HCT116 (cell line): ENCODE data around the gene PYGB. TPM values are rescaled to one million over a fixed set of nuclear protein-coding genes. Genes with fewer than 3 reads are reported as not detected.

Source experiments
- ATAC-seq: fragments of 200-7000 bp; cut with Tn5 transposase; 2 replicates; pipeline ENCODE4 v1.9.1; 2020; ENCODE audit warnings: mild to moderate bottlenecking, moderate library complexity
- BruUV-seq: library from RNA; stranded (reverse); fragments of 400-500 nt; replicated peaks from 2 replicates; lab custom pipeline; 2021; lab: Mats Ljungman, UMichigan
- CTCF ChIA-PET: fragments of 300-600 bp; sonication (Branson Sonifier 250); formaldehyde crosslinking; loops from one replicate; lab custom pipeline; 2021; ENCODE audit warnings: antibody characterized with exemption; lab: Charles Lee
- POLR2A ChIA-PET: fragments of 300-600, 350-600 bp; sonication (Branson Sonifier 250); formaldehyde crosslinking; loops from one replicate; lab custom pipeline; 2021; ENCODE audit warnings: antibody characterized with exemption; lab: Charles Lee
- RAD21 ChIA-PET, 2 experiments: fragments of 300-600 bp; sonication (Branson Sonifier 250); formaldehyde crosslinking; loops; one replicate each; lab custom pipeline; 2023; ENCODE audit warnings: low total read pairs in 2 of 2; ENCODE audit not compliant: uncharacterized antibody in 2 of 2, unreplicated experiment in 2 of 2, low non-redundant PET in 1 of 2; lab: Charles Lee
- DNase-seq: peaks from one replicate; pipeline ENCODE4 v3.0.0-alpha.2; 2010; ENCODE audit warnings: low read depth, low spot score
- H2AFZ ChIP-seq: fragments of 200-600 bp; shearing (Covaris generic), sonication (generic); 2 replicates; pipeline ENCODE4 v1.6.1; 2017; ENCODE audit warnings: low read depth, mixed run types, mixed read lengths, antibody characterized with exemption, low read length; ENCODE audit not compliant: poor library complexity, severe bottlenecking
- H3K27ac ChIP-seq: 2 replicates; pipeline ENCODE4 v1.5.1; 2012; ENCODE audit warnings: low read depth, low read length
- H3K27me3 ChIP-seq: fragments of 200-600 bp; sonication (generic); 2 replicates; pipeline ENCODE4 v1.6.1; 2016; ENCODE audit warnings: mixed run types, low read length, mixed read lengths; ENCODE audit not compliant: insufficient read depth
- H3K36me3 ChIP-seq, 2 experiments: fragments of 200-500 bp in 1 of 2; fragments of 200-600 bp in 1 of 2; sonication (Bioruptor generic) in 1 of 2; sonication (generic) in 1 of 2; 2 replicates each; pipeline versions ENCODE4 v1.5.1 to v1.6.1; 2014 to 2016; ENCODE audit warnings: low read length in 2 of 2, inconsistent platforms in 1 of 2, mixed read lengths in 1 of 2, mixed run types in 1 of 2; ENCODE audit not compliant: insufficient read depth in 2 of 2, control insufficient read depth in 1 of 2
- H3K4me1 ChIP-seq, 2 experiments: fragments of 200-600 bp in 1 of 2; sonication (generic) in 1 of 2; 2 replicates each; pipeline versions ENCODE4 v1.5.1 to v1.6.1; 2012 to 2017; ENCODE audit warnings: low read length in 2 of 2, inconsistent platforms in 1 of 2, mild to moderate bottlenecking in 1 of 2, mixed read lengths in 1 of 2, mixed run types in 1 of 2, moderate library complexity in 1 of 2; ENCODE audit not compliant: insufficient read depth in 2 of 2, control insufficient read depth in 1 of 2
- H3K4me2 ChIP-seq: fragments of 200-600 bp; sonication (generic); 2 replicates; pipeline ENCODE4 v1.6.1; 2017; ENCODE audit warnings: mixed run types, low read length, mixed read lengths
- H3K4me3 ChIP-seq, 2 experiments: fragments of 200-600 bp in 1 of 2; sonication (generic) in 1 of 2; replicated peaks in 1 of 2; 2 replicates each; pipeline ENCODE4 v1.5.1; 2011 to 2016; ENCODE audit warnings: low read length in 2 of 2, control low read depth in 1 of 2, low read depth in 1 of 2, mild to moderate bottlenecking in 1 of 2, mixed read lengths in 1 of 2, mixed run types in 1 of 2
- H3K79me2 ChIP-seq: fragments of 200-600 bp; sonication (generic); 2 replicates; pipeline ENCODE4 v1.6.1; 2017; ENCODE audit warnings: mild to moderate bottlenecking, mixed run types, low read length, moderate library complexity, mixed read lengths; ENCODE audit not compliant: insufficient read depth
- H3K9ac ChIP-seq: fragments of 200-600 bp; sonication (generic); 2 replicates; pipeline ENCODE4 v1.6.1; 2016; ENCODE audit warnings: low read length, mixed read lengths
- H3K9me2 ChIP-seq: fragments of 200-600 bp; sonication (generic), shearing (Covaris generic); 2 replicates; pipeline ENCODE4 v1.6.1; 2017; ENCODE audit warnings: mixed run types, mild to moderate bottlenecking, moderate library complexity; ENCODE audit not compliant: insufficient read depth
- H3K9me3 ChIP-seq, 2 experiments: fragments of 200-500 bp in 1 of 2; fragments of 200-600 bp in 1 of 2; sonication (Bioruptor generic) in 1 of 2; sonication (generic) in 1 of 2; 2 replicates each; pipeline ENCODE4 v1.6.1; 2014 to 2017; ENCODE audit warnings: low read length in 2 of 2, mixed read lengths in 2 of 2, inconsistent platforms in 1 of 2, low read depth in 1 of 2, mild to moderate bottlenecking in 1 of 2, mixed run types in 1 of 2, moderate library complexity in 1 of 2; ENCODE audit not compliant: control insufficient read depth in 1 of 2, insufficient read depth in 1 of 2
- H4K20me1 ChIP-seq: fragments of 200-600 bp; sonication (generic), shearing (Covaris generic); 2 replicates; pipeline ENCODE4 v1.6.1; 2017; ENCODE audit warnings: mixed run types, mild to moderate bottlenecking, moderate library complexity; ENCODE audit not compliant: insufficient read depth
- ATF3 ChIP-seq: IDR thresholded peaks from 2 replicates; pipeline ENCODE4 v1.6.1; 2012
- CEBPB ChIP-seq: IDR thresholded peaks from 2 replicates; pipeline ENCODE4 v1.6.1; 2012; ENCODE audit warnings: low read depth
- CTCF ChIP-seq, 3 experiments: fragments of 200-600 bp in 1 of 3; sonication (generic) in 1 of 3; IDR thresholded peaks in 2 of 3; conservative IDR thresholded peaks in 1 of 3; 2 replicates each; pipeline ENCODE4 v1.5.1; 2012 to 2017; ENCODE audit warnings: low read depth in 2 of 3, low read length in 2 of 3, antibody characterized with exemption in 1 of 3, borderline replicate concordance in 1 of 3, control low read depth in 1 of 3, mild to moderate bottlenecking in 1 of 3, mixed read lengths in 1 of 3, mixed run types in 1 of 3, moderate library complexity in 1 of 3; ENCODE audit not compliant: insufficient read depth in 1 of 3
- EGR1 ChIP-seq: IDR thresholded peaks from 2 replicates; pipeline ENCODE4 v1.6.1; 2012; ENCODE audit warnings: low read depth
- ELF1 ChIP-seq: IDR thresholded peaks from 2 replicates; pipeline ENCODE4 v1.6.1; 2012; ENCODE audit warnings: low read depth, borderline replicate concordance
- EZH2 ChIP-seq: fragments of 200-600 bp; sonication (generic); IDR thresholded peaks from 2 replicates; pipeline ENCODE4 v1.6.1; 2017; ENCODE audit warnings: antibody characterized with exemption, mixed run types
- FOSL1 ChIP-seq: IDR thresholded peaks from 2 replicates; pipeline ENCODE4 v1.6.1; 2012; ENCODE audit warnings: low read depth
- JUND ChIP-seq: IDR thresholded peaks from 2 replicates; pipeline ENCODE4 v1.6.1; 2012
- MAX ChIP-seq: IDR thresholded peaks from 2 replicates; pipeline ENCODE4 v1.6.1; 2012
- POLR2A ChIP-seq: IDR thresholded peaks from 2 replicates; pipeline ENCODE4 v1.7.0; 2011; ENCODE audit warnings: borderline replicate concordance; ENCODE audit not compliant: insufficient read depth, insufficient read length; ENCODE audit errors: extremely low read depth
- POLR2AphosphoS5 ChIP-seq: IDR thresholded peaks from 2 replicates; pipeline ENCODE4 v1.6.1; 2011; ENCODE audit warnings: mild to moderate bottlenecking, low read depth, low read length, moderate library complexity
- RAD21 ChIP-seq: IDR thresholded peaks from 2 replicates; pipeline ENCODE4 v1.6.1; 2012; ENCODE audit warnings: low read depth, mild to moderate bottlenecking
- REST ChIP-seq: IDR thresholded peaks from 2 replicates; pipeline ENCODE4 v1.6.1; 2012; ENCODE audit warnings: low read depth
- SP1 ChIP-seq: IDR thresholded peaks from 2 replicates; pipeline ENCODE4 v1.6.1; 2012; ENCODE audit warnings: low read depth
- SRF ChIP-seq: IDR thresholded peaks from 2 replicates; pipeline ENCODE4 v1.6.1; 2012; ENCODE audit warnings: low read depth
- TCF7L2 ChIP-seq: IDR thresholded peaks from 2 replicates; pipeline ENCODE4 v1.7.0; 2011; ENCODE audit warnings: borderline replicate concordance, inconsistent platforms; ENCODE audit not compliant: insufficient read depth, insufficient read length; ENCODE audit errors: extremely low read depth
- YY1 ChIP-seq: IDR thresholded peaks from 2 replicates; pipeline ENCODE4 v1.6.1; 2011; ENCODE audit warnings: low read length, low read depth, moderate library complexity, mild to moderate bottlenecking; ENCODE audit not compliant: insufficient replicate concordance; ENCODE audit errors: extremely low read depth
- ZFX ChIP-seq: fragments of 450-650 bp; IDR thresholded peaks from 2 replicates; pipeline ENCODE4 v1.6.1; 2017
- ZNF274 ChIP-seq: fragments of 200-500 bp; sonication (Bioruptor generic); IDR thresholded peaks from 2 replicates; pipeline ENCODE4 v1.6.1; 2014; ENCODE audit warnings: mild to moderate bottlenecking, low read depth, low read length, inconsistent platforms
- intact Hi-C: fragments of 100-400 bp; cut with micrococcal nuclease; formaldehyde crosslinking; loops from 2 replicates; pipeline ENCODE4 v1.10.0; 2022
- total RNA-seq: library from RNA; stranded (reverse); gene quantifications from one replicate; pipeline ENCODE4 v1.2.1, GENCODE V29; 2021; ENCODE audit not compliant: unreplicated experiment

Gene PYGB
- total RNA-seq, 1 experiment from 2014 or later: 87.8 TPM

GRCh38 chr20:25207960-25208534 is 39.8 kb upstream of the PYGB start:
- peaks cover 5 to 7% of the 10 kb centered on the region in 2 experiments; a peak in 3 of 4 replicates for H3K36me3 ChIP-seq
- no peak for TF ChIP-seq SP1
- no peak for TF ChIP-seq EGR1
- no peak for TF ChIP-seq ZFX
- TF ChIP-seq MAX: no peak
- TF ChIP-seq CTCF (IDR thresholded peaks at IDR 0.05 in 2 of 3, conservative IDR thresholded peaks at IDR 0.05 in 1 of 3; ENCODE audit: borderline replicate concordance in 1 of 3, insufficient read depth in 1 of 3, low read depth in 2 of 3, low read length in 2 of 3): no peak
- no peak for TF ChIP-seq FOSL1
- TF ChIP-seq TCF7L2: no peak
- no peak for TF ChIP-seq POLR2AphosphoS5
- TF ChIP-seq ATF3: no peak
- TF ChIP-seq SRF: no peak
- no peak for TF ChIP-seq ELF1
- no peak for TF ChIP-seq YY1
- TF ChIP-seq JUND: no peak
- no peak for TF ChIP-seq EZH2
- no peak for TF ChIP-seq POLR2A
- TF ChIP-seq REST: no peak
- TF ChIP-seq CEBPB: no peak
- no peak for TF ChIP-seq RAD21
- TF ChIP-seq ZNF274: no peak
- H3K79me2 ChIP-seq: peaks cover 40% of the 10 kb centered on the region
- H2AFZ ChIP-seq: no peak overlapping the region
- no TSS peak for BruUV-seq
- RAD21 ChIA-PET: no interaction called here
- ATAC-seq (no peak), DNase-seq (no peak)
- H3K27ac ChIP-seq: no peak overlapping the region
- no peaks in the 10 kb centered on the region for H3K9me3 ChIP-seq
- POLR2A ChIA-PET: no interaction called here
- H4K20me1 ChIP-seq: no peaks in the 10 kb centered on the region
- H3K4me3 ChIP-seq: no peak overlapping the region
- CTCF ChIA-PET: no interaction called here
- H3K9me2 ChIP-seq: no peaks in the 10 kb centered on the region
- H3K9ac ChIP-seq: no peak overlapping the region
- no peak overlapping the region for H3K4me2 ChIP-seq
- H3K27me3 ChIP-seq: no peaks in the 10 kb centered on the region
- intact Hi-C loops: no loop called here
- H3K4me1 ChIP-seq: peaks cover 0 to 3% of the 10 kb centered on the region in 2 experiments; a peak in 1 of 4 replicates
